Tibial nerve (tissue), 4 donors: ENCODE measurements around the gene RARRES1. TPM values are rescaled to one million over a fixed set of nuclear protein-coding genes. Genes with fewer than 3 reads are reported as not detected.

Source experiments
- DNase-seq, 2 donors: peaks; one replicate each; pipeline ENCODE4 v3.0.0-alpha.2; 2019; ENCODE audit warnings: low spot score in 2 of 2
- H3K27ac ChIP-seq, 4 donors: fragments of 200-600 bp; sonication (generic) in 3 of 4; one replicate each; pipeline ENCODE4 v1.5.1; 2017 to 2019; ENCODE audit warnings: mild to moderate bottlenecking in 1 of 4
- H3K27me3 ChIP-seq, 2 donors: fragments of 200-600 bp; sonication (generic) in 1 of 2; one replicate each; pipeline versions ENCODE4 v1.5.1 to v1.6.0; 2017 to 2019
- H3K36me3 ChIP-seq, 3 donors: fragments of 200-600 bp; sonication (generic); one replicate each; pipeline ENCODE4 v1.5.1; 2018 to 2019
- H3K4me1 ChIP-seq, 4 donors: fragments of 200-600 bp; sonication (generic) in 3 of 4; one replicate each; pipeline ENCODE4 v1.5.1; 2017 to 2019
- H3K4me3 ChIP-seq, 4 donors: fragments of 200-600 bp; sonication (generic) in 3 of 4; one replicate each; pipeline ENCODE4 v1.5.1; 2017 to 2019; ENCODE audit warnings: mild to moderate bottlenecking in 1 of 4, moderate library complexity in 1 of 4
- H3K9me3 ChIP-seq, 4 donors: fragments of 200-600 bp; sonication (generic) in 3 of 4; one replicate each; pipeline ENCODE4 v1.5.1; 2017 to 2019
- EP300 ChIP-seq, 2 donors: sonication (generic); formaldehyde crosslinking; IDR thresholded peaks; one replicate each; pipeline ENCODE4 v1.6.1; 2017; ENCODE audit warnings: antibody characterized with exemption in 2 of 2, mild to moderate bottlenecking in 1 of 2
- POLR2A ChIP-seq, 2 donors: fragments of 450-650 bp; IDR thresholded peaks; one replicate each; pipeline ENCODE4 v1.6.1; 2017; ENCODE audit warnings: antibody characterized with exemption in 2 of 2, mild to moderate bottlenecking in 2 of 2, moderate library complexity in 2 of 2
- WGBS, 2 donors: methylation state at CpG; one replicate each; pipeline ENCODE4 v1.1.5; 2018; 5-methylcytosine and 5-hydroxymethylcytosine counted together
- total RNA-seq, 4 donors: library from RNA; depleted of rRNA; stranded (reverse); fragments of >200 nt; gene quantifications; one replicate each; pipeline ENCODE4 v1.1.0, GENCODE V29; 2016
- TF ChIP-seq, protein P1 (sequence below), 5 experiments: fragments of 200-600 bp in 3 of 5; fragments of 450-650 bp in 2 of 5; sonication (generic) in 3 of 5; IDR thresholded peaks; one replicate each; pipeline ENCODE4 v1.5.1; 2016 to 2019; ENCODE audit warnings: antibody characterized with exemption in 5 of 5, mild to moderate bottlenecking in 3 of 5, moderate library complexity in 2 of 5

Gene RARRES1
- total RNA-seq, 4 donors from 2014 or later: 17.0 to 1,032 (median 80.4) TPM

DNA sequence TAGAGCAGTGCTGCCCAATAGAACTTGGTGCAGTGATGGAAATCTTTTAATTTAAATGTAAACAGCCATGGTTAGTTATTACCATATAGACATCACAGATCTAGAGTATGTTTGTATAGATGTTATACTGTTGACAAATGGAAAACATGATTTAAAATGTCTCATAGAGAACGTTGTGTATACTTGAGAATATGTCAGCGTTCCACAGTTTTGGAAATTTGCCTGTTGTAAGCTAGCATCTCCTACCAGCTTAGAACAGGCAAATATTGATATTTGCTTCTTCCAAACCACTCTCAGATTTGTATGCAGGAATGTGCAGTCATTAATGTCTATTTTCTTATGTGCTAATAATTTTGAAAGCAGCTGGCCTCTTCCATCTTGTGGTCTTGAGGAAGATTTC, 51.4 kb downstream of the RARRES1 start:
- no peaks in the 10 kb centered on the region for H3K27me3 ChIP-seq
- H3K27ac ChIP-seq: no peak overlapping the region
- H3K4me1 ChIP-seq: no peaks in the 10 kb centered on the region
- H3K9me3 ChIP-seq: no peaks in the 10 kb centered on the region
- DNase-seq: no peak
- TF ChIP-seq EP300 (IDR thresholded peaks at IDR 0.05) (no peak), POLR2A (IDR thresholded peaks at IDR 0.05) (no peak)
- TF ChIP-seq, protein P1, sequence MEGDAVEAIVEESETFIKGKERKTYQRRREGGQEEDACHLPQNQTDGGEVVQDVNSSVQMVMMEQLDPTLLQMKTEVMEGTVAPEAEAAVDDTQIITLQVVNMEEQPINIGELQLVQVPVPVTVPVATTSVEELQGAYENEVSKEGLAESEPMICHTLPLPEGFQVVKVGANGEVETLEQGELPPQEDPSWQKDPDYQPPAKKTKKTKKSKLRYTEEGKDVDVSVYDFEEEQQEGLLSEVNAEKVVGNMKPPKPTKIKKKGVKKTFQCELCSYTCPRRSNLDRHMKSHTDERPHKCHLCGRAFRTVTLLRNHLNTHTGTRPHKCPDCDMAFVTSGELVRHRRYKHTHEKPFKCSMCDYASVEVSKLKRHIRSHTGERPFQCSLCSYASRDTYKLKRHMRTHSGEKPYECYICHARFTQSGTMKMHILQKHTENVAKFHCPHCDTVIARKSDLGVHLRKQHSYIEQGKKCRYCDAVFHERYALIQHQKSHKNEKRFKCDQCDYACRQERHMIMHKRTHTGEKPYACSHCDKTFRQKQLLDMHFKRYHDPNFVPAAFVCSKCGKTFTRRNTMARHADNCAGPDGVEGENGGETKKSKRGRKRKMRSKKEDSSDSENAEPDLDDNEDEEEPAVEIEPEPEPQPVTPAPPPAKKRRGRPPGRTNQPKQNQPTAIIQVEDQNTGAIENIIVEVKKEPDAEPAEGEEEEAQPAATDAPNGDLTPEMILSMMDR (IDR thresholded peaks at IDR 0.05): no peak
- no peak overlapping the region for H3K4me3 ChIP-seq
- peaks cover 0 to 47% (median 0%) of the 10 kb centered on the region in 3 donors for H3K36me3 ChIP-seq
- WGBS, 2 donors: 89 to 93% methylated on average over 2 of the region's 2 CpGs

DNA sequence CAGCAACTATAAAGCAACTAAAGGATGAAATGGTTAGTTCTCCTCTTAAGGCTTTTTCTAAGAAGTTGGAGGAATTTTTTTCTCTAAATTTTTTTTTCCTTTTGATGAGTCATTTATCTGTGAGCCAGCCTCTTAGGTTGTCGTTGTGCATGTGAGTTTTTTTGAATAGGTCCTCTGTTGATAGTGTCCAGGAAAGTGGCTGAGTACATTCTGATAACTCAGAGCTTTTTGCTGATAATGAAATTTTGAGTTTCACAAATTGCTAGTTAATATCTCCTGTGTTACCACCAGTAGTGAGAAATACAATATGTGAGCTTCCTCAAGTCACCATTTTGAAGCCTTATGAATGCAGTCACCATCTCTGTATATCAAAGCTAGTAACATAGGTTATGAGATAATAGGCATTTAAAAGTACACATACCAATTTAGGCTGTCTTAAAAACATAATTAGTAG, 52.7 kb downstream of the RARRES1 start:
- H3K36me3 ChIP-seq: peaks cover 0 to 38% (median 0%) of the 10 kb centered on the region in 3 donors
- no peaks in the 10 kb centered on the region for H3K27me3 ChIP-seq
- no peaks in the 10 kb centered on the region for H3K9me3 ChIP-seq
- TF ChIP-seq, protein P1 (IDR thresholded peaks at IDR 0.05): no peak
- no peak for TF ChIP-seq EP300 (IDR thresholded peaks at IDR 0.05)
- no peak for TF ChIP-seq POLR2A (IDR thresholded peaks at IDR 0.05)
- H3K4me1 ChIP-seq: no peaks in the 10 kb centered on the region
- no peak overlapping the region for H3K4me3 ChIP-seq
- WGBS, 2 donors: 22 to 32% methylated on average over 1 of the region's 1 CpG
- no peak for DNase-seq
- H3K27ac ChIP-seq: no peak overlapping the region

GRCh38 chr3:158678687-158679086, 53.6 kb downstream of the RARRES1 start:
- TF ChIP-seq POLR2A (IDR thresholded peaks at IDR 0.05) (no peak), EP300 (IDR thresholded peaks at IDR 0.05) (no peak)
- TF ChIP-seq, protein P1 (IDR thresholded peaks at IDR 0.05): no peak
- no peak overlapping the region for H3K4me3 ChIP-seq
- H3K27me3 ChIP-seq: no peaks in the 10 kb centered on the region
- no peak overlapping the region for H3K27ac ChIP-seq
- DNase-seq: no peak
- H3K36me3 ChIP-seq: peaks cover 0 to 34% (median 0%) of the 10 kb centered on the region in 3 donors
- H3K9me3 ChIP-seq: no peaks in the 10 kb centered on the region
- no peaks in the 10 kb centered on the region for H3K4me1 ChIP-seq
- WGBS, 2 donors: 91 to 100% methylated on average over 2 of the region's 2 CpGs

DNA sequence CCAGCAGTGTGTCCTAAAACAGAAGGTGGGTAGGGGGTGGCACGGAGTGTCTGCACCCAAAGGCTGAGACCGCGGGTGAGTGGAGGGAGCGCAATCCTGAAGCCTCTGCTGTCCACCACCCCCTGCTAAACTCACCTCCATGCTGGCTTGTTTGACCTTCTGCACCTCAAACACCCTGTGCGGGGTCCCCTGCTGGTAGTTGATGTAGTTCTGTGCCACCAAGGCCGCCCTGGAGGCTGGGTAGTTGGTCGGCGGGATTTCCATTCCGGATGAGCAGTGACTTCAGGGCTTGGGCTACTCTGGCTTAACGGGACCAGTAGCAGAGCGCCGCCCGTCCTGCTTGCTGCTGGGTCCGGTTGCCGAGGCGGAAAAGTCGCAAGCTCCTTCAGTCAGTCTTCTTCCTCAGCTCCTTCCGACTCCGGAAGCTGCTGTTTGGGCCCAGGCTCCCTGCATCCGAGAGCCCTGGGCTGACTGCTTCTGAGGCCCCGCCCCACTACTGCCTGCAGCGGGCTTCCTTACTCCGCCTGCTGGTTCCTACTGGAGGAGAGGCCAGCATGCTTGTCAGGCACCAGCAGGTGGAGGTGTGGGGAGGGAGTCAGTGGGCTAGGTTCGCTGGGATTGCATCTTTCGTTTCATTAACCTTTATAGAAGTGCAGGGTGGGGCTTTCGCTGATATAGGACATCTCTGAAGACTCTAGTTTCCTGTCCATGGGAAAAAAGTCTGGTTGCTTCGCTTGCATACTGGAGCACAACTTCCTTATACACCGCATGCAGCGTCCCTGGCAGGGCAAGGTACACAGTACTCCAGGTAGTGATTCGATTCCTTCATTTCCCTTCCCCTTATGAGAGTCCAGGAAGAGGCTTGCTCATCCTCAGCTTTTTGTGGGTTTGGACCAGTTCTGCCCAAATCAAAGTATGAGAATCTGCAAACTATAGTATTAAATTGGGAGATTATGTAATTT, 59.8 kb downstream of the RARRES1 start, which contains the start of gene LXN:
LXN (minus strand) TSS at position 434 of the 962 bp plus-strand sequence; CDS start at position 264, 170 bp downstream.
- H3K4me3 ChIP-seq: peak within 1 kb of the TSS; percentile 37 to 56 (median 47)
- WGBS, 2 donors: 11 to 18% methylated on average over 29 to 30 of the region's 30 CpGs

More for the DNA sequence above, 59.8 kb downstream of the RARRES1 start, which contains the start of gene LXN:
- H3K27ac ChIP-seq: peak within 1 kb of the TSS; percentile 35 to 83 (median 80)
- H3K9me3 ChIP-seq: no peaks in the 10 kb centered on the region
- DNase-seq: peak; percentile 63 to 66
- H3K27me3 ChIP-seq: no peaks in the 10 kb centered on the region
- peaks cover 0 to 34% (median 9%) of the 10 kb centered on the region in 4 donors for H3K4me1 ChIP-seq
- TF ChIP-seq, protein P1 (IDR thresholded peaks at IDR 0.05): peak; percentile 42 to 60 (median 54)
- peak in 1 of 2 donors; percentile 18 for TF ChIP-seq POLR2A (IDR thresholded peaks at IDR 0.05)
- TF ChIP-seq EP300 (IDR thresholded peaks at IDR 0.05): peak in 1 of 2 donors; percentile 59
- H3K36me3 ChIP-seq: peaks cover 0 to 23% (median 0%) of the 10 kb centered on the region in 3 donors
